Heart left ventricle (tissue), 16 donors: Measurements from ENCODE around the gene ZNF554. TPM values are rescaled to one million over a fixed set of nuclear protein-coding genes. Genes with fewer than 3 reads are reported as not detected.

ENCODE experiments used
- ATAC-seq, 4 donors: fragments of 200-7000 bp; cut with Tn5 transposase; one replicate each; pipeline ENCODE4 v1.9.1; 2020 to 2022; ENCODE audit warnings: moderate library complexity in 4 of 4, mild to moderate bottlenecking in 3 of 4, moderate number of reproducible peaks in 1 of 4
- DNase-seq, 5 donors: peaks; one replicate each; pipeline ENCODE4 v3.0.0-alpha.2; 2020
- H3K27ac ChIP-seq, 12 donors: fragments of 200-600 bp; sonication (generic) in 4 of 12; one replicate each; pipeline versions ENCODE4 v1.5.0 to v1.8.0; 2016 to 2022; ENCODE audit warnings: mild to moderate bottlenecking in 2 of 12
- H3K27me3 ChIP-seq, 9 donors: fragments of 200-600 bp; sonication (generic) in 2 of 9; one replicate each; pipeline versions ENCODE4 v1.5.1 to v1.8.0; 2016 to 2022; ENCODE audit warnings: mild to moderate bottlenecking in 3 of 9
- H3K36me3 ChIP-seq, 9 donors: fragments of 200-600 bp; sonication (generic) in 2 of 9; one replicate each; pipeline versions ENCODE4 v1.5.0 to v1.8.0; 2018 to 2022; ENCODE audit warnings: mild to moderate bottlenecking in 2 of 9
- H3K4me1 ChIP-seq, 12 donors: fragments of 200-600 bp; sonication (generic) in 4 of 12; one replicate each; pipeline versions ENCODE4 v1.5.0 to v1.8.0; 2016 to 2022; ENCODE audit warnings: mild to moderate bottlenecking in 3 of 12
- H3K4me3 ChIP-seq, 12 donors: fragments of 200-600 bp; sonication (generic) in 4 of 12; one replicate each; pipeline versions ENCODE4 v1.5.0 to v1.8.0; 2017 to 2022; ENCODE audit warnings: mild to moderate bottlenecking in 9 of 12, moderate library complexity in 4 of 12
- H3K9me3 ChIP-seq, 12 donors: fragments of 200-600 bp; sonication (generic) in 4 of 12; one replicate each; pipeline versions ENCODE4 v1.5.0 to v1.8.0; 2016 to 2022; ENCODE audit warnings: mild to moderate bottlenecking in 1 of 12
- POLR2A ChIP-seq, 2 donors: fragments of 450-650 bp; IDR thresholded peaks; one replicate each; pipeline ENCODE4 v1.6.1; 2017; ENCODE audit warnings: antibody characterized with exemption in 2 of 2, mild to moderate bottlenecking in 2 of 2, moderate library complexity in 2 of 2
- WGBS, 4 donors: extraction: QIAGEN DNeasy Blood & Tissue Kit in 2 of 4; methylation state at CpG; one replicate each; pipeline versions ENCODE4 v1.1.5 to v1.1.7; 2013 to 2018; 5-methylcytosine and 5-hydroxymethylcytosine counted together
- intact Hi-C, 10 donors: fragments of 100-400 bp; cut with DNase I; formaldehyde crosslinking; loops; one replicate each; pipeline versions ENCODE4 v1.11.1 to v1.14.2; 2022
- polyA plus RNA-seq, 2 donors: library from polyadenylated mRNA; stranded (reverse); fragments of 200-250 nt; gene quantifications; one replicate each; pipeline ENCODE4 v1.2.3, GENCODE V29; 2013
- total RNA-seq, 9 donors: library from RNA; depleted of rRNA in 2 of 9; stranded (reverse); fragments of >200 nt in 2 of 9; fragmentation: NEBNext Ultra II Directional in 3 of 9; extraction: Animal tissue kit (Norgen Biotek cat#: 25700) in 3 of 9; gene quantifications; one replicate each; pipeline versions ENCODE4 v1.1.0 to v1.2.4, GENCODE V29; 2016 to 2023
- TF ChIP-seq, protein P1 (sequence below), 12 donors: fragments of 200-600 bp; sonication (generic) in 4 of 12; IDR thresholded peaks; one replicate each; pipeline versions ENCODE4 v1.5.0 to v1.8.0; 2018 to 2022; ENCODE audit warnings: antibody characterized with exemption in 12 of 12, mild to moderate bottlenecking in 5 of 12
- donor health status: ischemic (EF 13 %, LVEDD 7.1; RV severe dilation, severe dysfunction).
- donor health status: healthy with polysubstance abuse.
- donor health status: DM: no; HTN: yes; CAD: no.
- donor health status: DM: no; HTN: no; CAD: no.
- donor health status: ischemic (EF 25% LVEDD 6.9; RV normal size, moderate dysfunction).
- donor health status: ischemic (EF 25% LVEDD 5.7; RV mildly dilated, moderate dysfunction).
- donor health status: healthy.
- donor health status: DM: yes; HTN: yes; CAD: no.
- donor health status: ischemic (EF 35%, LVEDD 5.7; RV mildly dilated, moderate dysfunction).
- donor health status: nonischemic (EF 11% LVEDD 7.7; RV severe dilation, severe dysfunction).
- donor health status: DM: yes; HTN: yes; CAD: no.
- donor health status: PGD.
- donor health status: ischemic (EF 29% LVEDD 5.4; RV normal size, mild dysfunction).
- donor health status: nonischemic (EF 23%, LVEDD 6.1; RV moderate dilation, normal function).

Gene ZNF554
- total and polyA plus RNA-seq, 11 donors = 1.4 to 6.1 (median 4.5) TPM

DNA sequence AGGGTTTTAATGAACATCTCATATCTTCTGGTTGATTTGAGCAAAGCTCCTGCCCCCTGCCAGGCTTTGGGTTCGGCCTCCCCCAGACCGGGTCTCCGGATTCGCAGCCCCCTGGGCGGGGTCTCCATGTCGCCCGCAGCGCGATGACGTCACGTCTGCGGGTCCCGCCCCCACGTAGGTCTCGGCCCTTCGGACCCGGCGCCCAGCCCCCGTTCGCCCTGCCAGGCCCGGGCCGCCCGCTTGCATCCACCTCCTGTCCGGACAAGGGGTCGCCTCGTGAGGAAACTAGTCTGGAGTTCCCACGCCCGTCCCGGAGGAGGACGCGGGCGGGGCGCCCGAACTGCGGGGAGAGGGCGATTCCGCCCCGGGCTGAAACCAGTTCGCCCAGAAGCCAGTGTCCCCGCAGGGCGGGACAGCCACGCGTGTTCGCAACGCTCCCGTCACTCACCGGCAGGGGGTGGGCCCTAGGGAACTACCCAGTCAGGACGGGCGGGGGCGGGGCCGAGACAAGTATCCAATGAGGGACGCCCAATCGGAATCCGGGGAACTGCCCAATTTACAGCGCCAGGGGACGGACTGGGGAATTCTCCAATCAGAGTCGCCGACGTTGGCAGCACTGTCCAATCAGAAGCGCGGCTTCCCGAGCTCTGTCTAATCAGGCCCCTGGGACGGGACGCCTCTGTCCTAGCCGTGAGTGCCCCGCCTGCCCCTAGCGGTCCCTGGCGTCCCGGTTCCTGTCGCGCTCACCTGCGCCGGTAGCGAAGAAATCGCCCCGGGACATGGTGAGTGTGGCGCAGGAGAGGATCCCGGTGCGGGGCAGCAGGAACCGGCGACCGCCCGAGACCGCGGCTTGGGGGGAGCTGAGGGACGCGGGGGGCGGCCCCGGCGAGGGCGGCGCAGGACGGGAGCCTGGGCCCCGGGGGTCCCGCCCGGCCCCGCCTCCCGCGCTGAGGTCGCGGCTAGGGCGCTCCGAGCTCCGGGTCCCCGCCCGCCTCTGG lies 21.4 kb downstream of the ZNF554 start, which contains the start of gene ZNF555:
ZNF555 (plus strand) TSS at position 682 of the 998 bp plus-strand sequence; CDS start at position 780, 98 bp downstream.
- Histone ChIP-seq H3K4me1 (peaks cover 0 to 28% (median 11%) of the 10 kb centered on the region in 12 donors), H3K9me3 (peaks cover 0 to 54% (median 23%) of the 10 kb centered on the region in 12 donors), H3K27me3 (no peaks in the 10 kb centered on the region), H3K36me3 (peaks cover 0 to 13% (median 4%) of the 10 kb centered on the region in 9 donors), H3K4me3 (peak within 1 kb of the TSS; percentile 60 to 97 (median 81)), H3K27ac (peak within 1 kb of the TSS; percentile 69 to 99 (median 94))
- ATAC-seq (peak; percentile 98 to 99 (median 98)), DNase-seq (peak; percentile 99 to 100 (median 100))
- TF ChIP-seq, protein P1, sequence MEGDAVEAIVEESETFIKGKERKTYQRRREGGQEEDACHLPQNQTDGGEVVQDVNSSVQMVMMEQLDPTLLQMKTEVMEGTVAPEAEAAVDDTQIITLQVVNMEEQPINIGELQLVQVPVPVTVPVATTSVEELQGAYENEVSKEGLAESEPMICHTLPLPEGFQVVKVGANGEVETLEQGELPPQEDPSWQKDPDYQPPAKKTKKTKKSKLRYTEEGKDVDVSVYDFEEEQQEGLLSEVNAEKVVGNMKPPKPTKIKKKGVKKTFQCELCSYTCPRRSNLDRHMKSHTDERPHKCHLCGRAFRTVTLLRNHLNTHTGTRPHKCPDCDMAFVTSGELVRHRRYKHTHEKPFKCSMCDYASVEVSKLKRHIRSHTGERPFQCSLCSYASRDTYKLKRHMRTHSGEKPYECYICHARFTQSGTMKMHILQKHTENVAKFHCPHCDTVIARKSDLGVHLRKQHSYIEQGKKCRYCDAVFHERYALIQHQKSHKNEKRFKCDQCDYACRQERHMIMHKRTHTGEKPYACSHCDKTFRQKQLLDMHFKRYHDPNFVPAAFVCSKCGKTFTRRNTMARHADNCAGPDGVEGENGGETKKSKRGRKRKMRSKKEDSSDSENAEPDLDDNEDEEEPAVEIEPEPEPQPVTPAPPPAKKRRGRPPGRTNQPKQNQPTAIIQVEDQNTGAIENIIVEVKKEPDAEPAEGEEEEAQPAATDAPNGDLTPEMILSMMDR (IDR thresholded peaks at IDR 0.05) = peak; percentile 39 to 70 (median 56)
- TF ChIP-seq POLR2A (IDR thresholded peaks at IDR 0.05) = peak in 1 of 2 donors; percentile 62
- 0 to 1% (median 0%) methylated on average over 45 to 106 of the region's 106 CpGs for WGBS, 4 donors
- intact Hi-C loops = loop anchor here in 3 of 10 donors (1.0 to 5.0 kb wide), 3 partner anchors 56 to 106 kb away; partner anchors contain the start of gene THOP1 (in 2 of the 3)

DNA sequence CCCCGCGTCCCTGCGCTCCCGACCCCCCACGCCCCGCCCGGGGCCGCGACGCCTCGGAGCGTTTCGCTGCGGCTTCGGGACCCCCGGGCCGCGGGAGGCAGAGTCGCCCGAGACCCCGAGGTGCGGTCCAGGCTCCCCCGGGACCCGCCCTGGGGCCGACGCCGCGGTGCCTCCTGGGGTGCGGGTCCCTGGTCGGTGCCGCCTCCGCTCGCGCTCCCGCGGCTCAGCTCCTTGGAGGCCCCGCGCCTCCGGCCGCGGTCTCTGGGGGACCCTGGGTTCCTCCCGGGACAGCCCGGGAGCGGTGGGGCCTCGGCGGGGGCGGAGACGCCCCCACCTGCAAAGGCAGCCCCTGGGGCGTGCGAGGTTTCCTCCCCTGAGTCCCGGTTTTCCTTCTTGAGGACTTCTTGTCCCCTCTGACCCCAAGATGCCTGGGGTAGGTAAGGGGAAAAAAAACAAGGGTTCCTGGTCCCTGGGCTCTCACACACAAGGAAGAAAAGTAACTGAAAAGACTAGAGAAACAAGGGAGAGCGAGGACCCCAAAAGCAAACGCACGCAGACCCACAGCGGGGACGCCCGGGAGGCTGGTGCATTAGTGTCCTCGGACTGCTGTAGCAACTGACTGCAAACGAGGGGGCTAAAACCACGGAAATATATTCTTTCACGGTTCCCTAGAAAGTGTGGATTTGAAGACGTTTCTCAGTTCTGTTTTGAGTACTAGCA lies 22.3 kb downstream of the ZNF554 start:
- intact Hi-C loops = loop anchor here in 3 of 10 donors (1.0 to 5.0 kb wide), 3 partner anchors 57 to 105 kb away; partner anchors contain the start of gene THOP1 (in 2 of the 3)
- Histone ChIP-seq H3K9me3 (peaks cover 0 to 53% (median 16%) of the 10 kb centered on the region in 12 donors), H3K36me3 (peaks cover 0 to 6% (median 0%) of the 10 kb centered on the region in 9 donors), H3K4me1 (peaks cover 0 to 33% (median 16%) of the 10 kb centered on the region in 12 donors), H3K4me3 (peak overlapping the region; percentile 60 to 97 (median 81)), H3K27ac (peak overlapping the region; percentile 45 to 99 (median 94)), H3K27me3 (no peaks in the 10 kb centered on the region)
- ATAC-seq (no peak), DNase-seq (no peak)
- WGBS, 4 donors = 2 to 8% (median 5%) methylated on average over 18 to 62 of the region's 62 CpGs
- TF ChIP-seq POLR2A (IDR thresholded peaks at IDR 0.05) = no peak
- TF ChIP-seq, protein P1 (IDR thresholded peaks at IDR 0.05) = no peak

DNA sequence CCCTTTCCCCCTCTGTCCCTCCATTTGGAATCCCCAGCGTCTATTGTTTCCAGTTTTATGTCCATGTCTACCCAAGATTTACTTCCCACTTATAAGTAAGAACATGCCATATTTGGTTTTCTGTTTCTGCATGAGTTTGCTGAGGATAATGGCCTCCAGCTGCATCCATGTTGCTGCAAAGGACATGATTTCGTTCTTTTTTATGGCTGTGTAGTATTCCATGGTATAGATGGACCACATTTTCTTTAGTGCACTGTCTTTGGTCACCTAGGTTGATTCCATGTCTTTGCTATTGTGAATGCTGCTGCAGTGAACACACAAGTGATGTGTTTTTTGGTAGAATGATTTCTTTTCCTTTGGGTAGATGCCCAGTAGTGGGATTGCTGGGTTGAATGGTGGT lies 25.4 kb downstream of the ZNF554 start:
- 97 to 100% (median 98%) methylated on average over 2 of the region's 2 CpGs for WGBS, 4 donors
- Histone ChIP-seq H3K36me3 (peaks cover 0 to 9% (median 0%) of the 10 kb centered on the region in 9 donors), H3K4me3 (no peak overlapping the region), H3K9me3 (peaks cover 0 to 55% (median 25%) of the 10 kb centered on the region in 12 donors), H3K27ac (no peak overlapping the region), H3K27me3 (no peaks in the 10 kb centered on the region), H3K4me1 (peaks cover 0 to 33% (median 16%) of the 10 kb centered on the region in 12 donors)
- DNase-seq (no peak), ATAC-seq (no peak)
- no peak for TF ChIP-seq POLR2A (IDR thresholded peaks at IDR 0.05)
- TF ChIP-seq, protein P1 (IDR thresholded peaks at IDR 0.05) = no peak
- intact Hi-C loops = no loop called here
